HEK293T (cell line): ENCODE measurements around the gene ITGA11.

Source experiments
- BHLHE40 ChIP-seq: fragments of 450-650 bp; IDR thresholded peaks from 2 replicates; pipeline ENCODE4 v1.6.1; 2016; ENCODE audit warnings: mild to moderate bottlenecking, moderate library complexity, borderline replicate concordance
- FOXM1 ChIP-seq: fragments of 450-650 bp; IDR thresholded peaks from 2 replicates; pipeline ENCODE4 v1.6.1; 2017; ENCODE audit warnings: mild to moderate bottlenecking, borderline replicate concordance
- L3MBTL2 ChIP-seq: fragments of 450-650 bp; conservative IDR thresholded peaks from 2 replicates; pipeline ENCODE4 v1.6.1; 2016; ENCODE audit warnings: mild to moderate bottlenecking

- no peak for TF ChIP-seq FOXM1
- no peak for TF ChIP-seq L3MBTL2
- no peak for TF ChIP-seq BHLHE40
Observed at GRCh38 chr15:68265081-68265480, 166.9 kb downstream of the ITGA11 start.
